MCF 10A (cell line): ENCODE results near the gene IGFBP6. TPM values are rescaled to one million over a fixed set of nuclear protein-coding genes. Genes with fewer than 3 reads are reported as not detected.

Source experiments
- BruUV-seq: library from RNA; stranded (reverse); fragments of 400-500 nt; replicated peaks from 2 replicates; lab custom pipeline; 2021; lab: Mats Ljungman, UMichigan
- CTCF ChIA-PET: fragments of 300-600 bp; sonication (Branson Sonifier 250); formaldehyde crosslinking; extraction: SDS; loops from one replicate; lab custom pipeline; 2021; ENCODE audit warnings: antibody characterized with exemption, inconsistent platforms; lab: Yijun Ruan, JAX
- POLR2A ChIA-PET: fragments of 300-600, 350-650 bp; sonication (Branson Sonifier 250); formaldehyde crosslinking; extraction: SDS; loops from one replicate; lab custom pipeline; 2020; ENCODE audit warnings: antibody characterized with exemption, inconsistent platforms; lab: Yijun Ruan, JAX
- DNase-seq: peaks from one replicate; pipeline ENCODE4 v3.0.0-alpha.2; 2018; ENCODE audit not compliant: unreplicated experiment
- H3K27ac Mint-ChIP-seq: one replicate; pipeline ENCODE4 v1.8.0; 2022; ENCODE audit warnings: mild to moderate bottlenecking, low read depth, mixed read lengths; ENCODE audit not compliant: unreplicated experiment
- H3K27me3 Mint-ChIP-seq: one replicate; pipeline ENCODE4 v1.8.0; 2022; ENCODE audit warnings: mixed read lengths; ENCODE audit not compliant: insufficient read depth, unreplicated experiment
- H3K36me3 Mint-ChIP-seq: one replicate; pipeline ENCODE4 v1.8.0; 2022; ENCODE audit warnings: mild to moderate bottlenecking, moderate library complexity, mixed read lengths; ENCODE audit not compliant: insufficient read depth, unreplicated experiment
- H3K4me1 Mint-ChIP-seq: one replicate; pipeline ENCODE4 v1.8.0; 2022; ENCODE audit warnings: mixed read lengths; ENCODE audit not compliant: insufficient read depth, unreplicated experiment
- H3K4me3 Mint-ChIP-seq: one replicate; pipeline ENCODE4 v1.8.0; 2022; ENCODE audit warnings: mild to moderate bottlenecking, moderate library complexity, mixed read lengths; ENCODE audit not compliant: unreplicated experiment
- H3K9me3 Mint-ChIP-seq: one replicate; pipeline ENCODE4 v1.8.0; 2022; ENCODE audit warnings: mixed read lengths; ENCODE audit not compliant: unreplicated experiment
- CTCF ChIP-seq: fragments of 200-600 bp; IDR thresholded peaks from one replicate; pipeline ENCODE4 v1.8.0; 2022; ENCODE audit warnings: antibody characterized with exemption, mild to moderate bottlenecking; ENCODE audit not compliant: unreplicated experiment
- intact Hi-C: fragments of 100-400 bp; cut with micrococcal nuclease; formaldehyde crosslinking; loops from 2 replicates; pipeline ENCODE4 v1.14.1; 2022
- total RNA-seq: library from RNA; stranded (reverse); gene quantifications from 2 replicates; pipeline ENCODE4 v1.2.3, GENCODE V29; 2022

Gene IGFBP6
- total RNA-seq, 1 experiment from 2014 or later, result 6.4 TPM

- intact Hi-C loops, result no loop called here
- Mint-ChIP-seq H3K4me3 (no peak overlapping the region), H3K9me3 (no peaks in the 10 kb centered on the region), H3K36me3 (peaks cover 37% of the 10 kb centered on the region), H3K27ac (no peak overlapping the region), H3K27me3 (no peaks in the 10 kb centered on the region), H3K4me1 (peaks cover 18% of the 10 kb centered on the region)
- DNase-seq, result no peak
- no TSS peak for BruUV-seq
- ChIA-PET POLR2A (interaction anchor here (0.6 to 1.9 kb wide), 6 partner anchors 9 to 161 kb away, joined by 3 to 14 read pairs (median 3); partner anchors contain the start of gene EIF4B), CTCF (interaction anchor here (0.6 to 2.7 kb wide), 3 partner anchors 9 to 50 kb away, joined by 3 to 25 read pairs (median 5); no protein-coding TSS in a partner anchor)
- TF ChIP-seq CTCF, result no peak
Observed at GRCh38 chr12:53056901-53057300, 40.6 kb upstream of the IGFBP6 start.

GRCh38 chr12:53057816-53058500 lies 39.5 kb upstream of the IGFBP6 start:
- Mint-ChIP-seq H3K9me3 (no peaks in the 10 kb centered on the region), H3K4me3 (no peak overlapping the region), H3K36me3 (peaks cover 40% of the 10 kb centered on the region), H3K27me3 (no peaks in the 10 kb centered on the region), H3K27ac (no peak overlapping the region), H3K4me1 (peaks cover 11% of the 10 kb centered on the region)
- no peak for TF ChIP-seq CTCF
- ChIA-PET CTCF (interaction anchor here (0.5 to 2.7 kb wide), 5 partner anchors 8 to 234 kb away, joined by 3 to 25 read pairs (median 4); no protein-coding TSS in a partner anchor), POLR2A (interaction anchor here (0.8 to 1.9 kb wide), 3 partner anchors 10 to 160 kb away, joined by 3 to 14 read pairs (median 6); no protein-coding TSS in a partner anchor)
- DNase-seq, result no peak
- BruUV-seq, result no TSS peak
- intact Hi-C loops, result no loop called here

GRCh38 chr12:53058674-53059433 lies 38.6 kb upstream of the IGFBP6 start:
- H3K27me3 Mint-ChIP-seq, result no peaks in the 10 kb centered on the region
- H3K4me1 Mint-ChIP-seq, result peaks cover 5% of the 10 kb centered on the region
- ChIA-PET CTCF (interaction anchor here (0.6 to 15.4 kb wide), 4 partner anchors 11 to 50 kb away, joined by 3 to 267 read pairs (median 4); partner anchors contain the start of genes IGFBP6 and SOAT2), POLR2A (interaction anchor here (1.2 to 1.6 kb wide), 2 partner anchors 10 to 40 kb away, joined by 4 to 6 read pairs; no protein-coding TSS in a partner anchor)
- no peak for TF ChIP-seq CTCF
- no TSS peak for BruUV-seq
- H3K36me3 Mint-ChIP-seq, result peaks cover 42% of the 10 kb centered on the region
- no peak for DNase-seq
- no peak overlapping the region for H3K4me3 Mint-ChIP-seq
- intact Hi-C loops, result no loop called here
- H3K9me3 Mint-ChIP-seq, result no peaks in the 10 kb centered on the region
- H3K27ac Mint-ChIP-seq, result no peak overlapping the region
